Effector memory CD8-positive, alpha-beta T cell (primary cell): Measurements from ENCODE around the gene NUDT9.
A peak's percentile ranks its signal among the peaks of the same experiment; 100 is the strongest.
"Not testable (repeated sequence)": the region's sequence is repeated elsewhere in the genome, so short reads cannot be mapped to it uniquely, and the experiment has no call there.

Experiments
- ATAC-seq: fragments of 150-1000 bp; cut with Tn5 transposase; replicated peaks from 2 replicates; pipeline ENCODE4 v1.10.0; 2021; ENCODE audit warnings: mild to moderate bottlenecking, moderate library complexity
- DNase-seq, 3 experiments: peaks; one replicate each; pipeline ENCODE4 v3.0.0; 2021
- H3K27ac Mint-ChIP-seq, 2 donors: one replicate each; pipeline ENCODE4 v1.8.0; 2022; ENCODE audit warnings: mild to moderate bottlenecking in 2 of 2, mixed read lengths in 2 of 2, moderate library complexity in 2 of 2
- H3K27me3 Mint-ChIP-seq, 2 donors: one replicate each; pipeline ENCODE4 v1.8.0; 2022; ENCODE audit warnings: mixed read lengths in 2 of 2
- H3K36me3 Mint-ChIP-seq: one replicate; pipeline ENCODE4 v1.8.0; 2022; ENCODE audit warnings: mild to moderate bottlenecking, moderate library complexity, mixed read lengths; ENCODE audit not compliant: insufficient read depth
- H3K4me1 Mint-ChIP-seq, 2 donors: one replicate each; pipeline ENCODE4 v1.8.0; 2022; ENCODE audit warnings: low read depth in 2 of 2, mixed read lengths in 2 of 2
- H3K4me3 Mint-ChIP-seq, 2 donors: one replicate each; pipeline ENCODE4 v1.8.0; 2022; ENCODE audit warnings: mild to moderate bottlenecking in 2 of 2, mixed read lengths in 2 of 2, moderate library complexity in 2 of 2
- H3K9me3 Mint-ChIP-seq, 2 donors: one replicate each; pipeline ENCODE4 v1.8.0; 2022; ENCODE audit warnings: mixed read lengths in 2 of 2

NUDT9 gene

GRCh38 chr4:87392183-87392582, 30.2 kb upstream of the NUDT9 start:
- H3K9me3 Mint-ChIP-seq, result no peaks in the 10 kb centered on the region
- peaks cover 27 to 39% of the 10 kb centered on the region in 2 donors for H3K4me1 Mint-ChIP-seq
- no peak overlapping the region for H3K27ac Mint-ChIP-seq
- H3K27me3 Mint-ChIP-seq, result no peaks in the 10 kb centered on the region
- H3K36me3 Mint-ChIP-seq, result peaks cover 7% of the 10 kb centered on the region
- peak overlapping the region; percentile 93 to 95 for H3K4me3 Mint-ChIP-seq
- ATAC-seq (no peak), DNase-seq (no peak)

GRCh38 chr4:87395073-87395472, 27.3 kb upstream of the NUDT9 start:
- not testable (repeated sequence) for H3K27me3 Mint-ChIP-seq, H3K9me3 Mint-ChIP-seq, DNase-seq, H3K36me3 Mint-ChIP-seq, ATAC-seq, H3K27ac Mint-ChIP-seq
- H3K4me1 Mint-ChIP-seq, result peaks cover 5 to 13% of the 10 kb centered on the region in 2 donors
- H3K4me3 Mint-ChIP-seq, result peak overlapping the region; percentile 40 to 72

GRCh38 chr4:87395851-87396250, 26.5 kb upstream of the NUDT9 start:
- DNase-seq, H3K9me3 Mint-ChIP-seq, H3K4me1 Mint-ChIP-seq, H3K4me3 Mint-ChIP-seq, ATAC-seq, H3K27me3 Mint-ChIP-seq, H3K36me3 Mint-ChIP-seq, H3K27ac Mint-ChIP-seq: not testable (repeated sequence)

GRCh38 chr4:87399148-87399547, 23.2 kb upstream of the NUDT9 start:
- Mint-ChIP-seq H3K36me3 (no peaks in the 10 kb centered on the region), H3K4me1 (no peaks in the 10 kb centered on the region), H3K9me3 (no peaks in the 10 kb centered on the region), H3K27me3 (no peaks in the 10 kb centered on the region), H3K4me3 (no peak overlapping the region), H3K27ac (no peak overlapping the region)
- DNase-seq, result no peak
- no peak for ATAC-seq

GRCh38 chr4:87399954-87400353, 22.4 kb upstream of the NUDT9 start:
- no peaks in the 10 kb centered on the region for H3K9me3 Mint-ChIP-seq
- H3K4me1 Mint-ChIP-seq, result no peaks in the 10 kb centered on the region
- no peaks in the 10 kb centered on the region for H3K27me3 Mint-ChIP-seq

GRCh38 chr4:87403732-87404131, 18.6 kb upstream of the NUDT9 start:
- not testable (repeated sequence) for H3K4me3 Mint-ChIP-seq, H3K27ac Mint-ChIP-seq, H3K9me3 Mint-ChIP-seq, H3K27me3 Mint-ChIP-seq, H3K36me3 Mint-ChIP-seq, H3K4me1 Mint-ChIP-seq, ATAC-seq, DNase-seq

More at GRCh38 chr4:87399954-87400353, 22.4 kb upstream of the NUDT9 start:
- ATAC-seq (no peak), DNase-seq (no peak)
- no peaks in the 10 kb centered on the region for H3K36me3 Mint-ChIP-seq
- H3K27ac Mint-ChIP-seq, result no peak overlapping the region
- H3K4me3 Mint-ChIP-seq, result no peak overlapping the region

GRCh38 chr4:87405211-87405820, 17.1 kb upstream of the NUDT9 start:
- no peak for ATAC-seq
- DNase-seq, result no peak
- H3K4me1 Mint-ChIP-seq, result peaks cover 5 to 8% of the 10 kb centered on the region in 2 donors
- H3K9me3 Mint-ChIP-seq, result no peaks in the 10 kb centered on the region
- H3K36me3 Mint-ChIP-seq, result no peaks in the 10 kb centered on the region
- peaks cover 21 to 23% of the 10 kb centered on the region in 2 donors for H3K27me3 Mint-ChIP-seq
- H3K4me3 Mint-ChIP-seq, result no peak overlapping the region
- no peak overlapping the region for H3K27ac Mint-ChIP-seq

GRCh38 chr4:87406462-87406861, 15.9 kb upstream of the NUDT9 start:
- DNase-seq (no peak), ATAC-seq (peak; percentile 43)
- no peaks in the 10 kb centered on the region for H3K36me3 Mint-ChIP-seq
- peaks cover 5 to 8% of the 10 kb centered on the region in 2 donors for H3K4me1 Mint-ChIP-seq
- H3K4me3 Mint-ChIP-seq, result peak overlapping the region; percentile 20 to 24
- H3K9me3 Mint-ChIP-seq, result no peaks in the 10 kb centered on the region
- peak overlapping the region in 1 of 2 donors; percentile 35 for H3K27ac Mint-ChIP-seq
- peaks cover 27% of the 10 kb centered on the region in 2 donors for H3K27me3 Mint-ChIP-seq

GRCh38 chr4:87406902-87407301, 15.5 kb upstream of the NUDT9 start:
- not testable (repeated sequence) for DNase-seq, H3K27ac Mint-ChIP-seq, H3K36me3 Mint-ChIP-seq, H3K4me1 Mint-ChIP-seq, H3K9me3 Mint-ChIP-seq, ATAC-seq
- Mint-ChIP-seq H3K27me3 (peaks cover 27% of the 10 kb centered on the region in 2 donors), H3K4me3 (peak overlapping the region; percentile 20 to 24)

- Mint-ChIP-seq H3K4me1 (peaks cover 5 to 8% of the 10 kb centered on the region in 2 donors), H3K36me3 (no peaks in the 10 kb centered on the region), H3K4me3 (no peak overlapping the region), H3K27me3 (peaks cover 27 to 37% of the 10 kb centered on the region in 2 donors), H3K27ac (no peak overlapping the region), H3K9me3 (no peaks in the 10 kb centered on the region)
- ATAC-seq (no peak), DNase-seq (no peak)
Measured at GRCh38 chr4:87409420-87409939, 12.9 kb upstream of the NUDT9 start.

- no peak for ATAC-seq
Measured at GRCh38 chr4:87410157-87410556, 12.2 kb upstream of the NUDT9 start.

GRCh38 chr4:87410679-87411078, 11.7 kb upstream of the NUDT9 start:
- Mint-ChIP-seq H3K9me3 (no peaks in the 10 kb centered on the region), H3K36me3 (no peaks in the 10 kb centered on the region), H3K27me3 (peaks cover 27 to 37% of the 10 kb centered on the region in 2 donors), H3K4me1 (peaks cover 5 to 8% of the 10 kb centered on the region in 2 donors), H3K4me3 (no peak overlapping the region), H3K27ac (no peak overlapping the region)
- no peak for ATAC-seq
- DNase-seq, result no peak

More at GRCh38 chr4:87410157-87410556, 12.2 kb upstream of the NUDT9 start:
- H3K4me3 Mint-ChIP-seq, result no peak overlapping the region
- no peaks in the 10 kb centered on the region for H3K9me3 Mint-ChIP-seq
- no peak for DNase-seq
- peaks cover 5 to 8% of the 10 kb centered on the region in 2 donors for H3K4me1 Mint-ChIP-seq
- no peaks in the 10 kb centered on the region for H3K36me3 Mint-ChIP-seq
- no peak overlapping the region for H3K27ac Mint-ChIP-seq
- H3K27me3 Mint-ChIP-seq, result peaks cover 27 to 37% of the 10 kb centered on the region in 2 donors

GRCh38 chr4:87414816-87415215, 7.6 kb upstream of the NUDT9 start:
- H3K27ac Mint-ChIP-seq, result no peak overlapping the region
- peaks cover 11 to 19% of the 10 kb centered on the region in 2 donors for H3K27me3 Mint-ChIP-seq
- no peak overlapping the region for H3K4me3 Mint-ChIP-seq
- no peaks in the 10 kb centered on the region for H3K9me3 Mint-ChIP-seq
- no peaks in the 10 kb centered on the region for H3K36me3 Mint-ChIP-seq
- DNase-seq (no peak), ATAC-seq (no peak)
- H3K4me1 Mint-ChIP-seq, result no peaks in the 10 kb centered on the region

GRCh38 chr4:87416965-87417364, 5.4 kb upstream of the NUDT9 start:
- Mint-ChIP-seq H3K27me3 (peaks cover 0 to 10% of the 10 kb centered on the region in 2 donors), H3K4me3 (no peak overlapping the region), H3K27ac (no peak overlapping the region)

More at GRCh38 chr4:87416965-87417364, 5.4 kb upstream of the NUDT9 start:
- DNase-seq (no peak), ATAC-seq (no peak)
- H3K4me1 Mint-ChIP-seq, result peaks cover 0 to 3% of the 10 kb centered on the region in 2 donors
- no peaks in the 10 kb centered on the region for H3K9me3 Mint-ChIP-seq
- peaks cover 4% of the 10 kb centered on the region for H3K36me3 Mint-ChIP-seq
